HepG2 (cell line): ENCODE results near the gene SNRPD1. TPM values are rescaled to one million over a fixed set of nuclear protein-coding genes. Genes with fewer than 3 reads are reported as not detected.

ENCODE experiments used
- GMEB1 ChIP-seq: sonication (generic); formaldehyde crosslinking; IDR thresholded peaks from 2 replicates; pipeline ENCODE4 v1.5.1; 2020; ENCODE audit warnings: missing genetic modification reagents, mild to moderate bottlenecking, borderline replicate concordance
- HMGA1 ChIP-seq: sonication (generic); formaldehyde crosslinking; conservative IDR thresholded peaks from 2 replicates; pipeline ENCODE4 v1.4.0; 2020; ENCODE audit warnings: missing genetic modification reagents
- KAT8 ChIP-seq: IDR thresholded peaks from 2 replicates; pipeline ENCODE4 v1.6.1; 2016; ENCODE audit warnings: missing genetic modification reagents, missing compliant biosample characterization
- NONO ChIP-seq, 2 experiments: fragments of 450-650 bp in 1 of 2; sonication (generic) in 1 of 2; formaldehyde crosslinking in 1 of 2; IDR thresholded peaks in 1 of 2; conservative IDR thresholded peaks in 1 of 2; 2 replicates each; pipeline versions ENCODE4 v1.6.1 to v1.8.0; 2017 to 2022; ENCODE audit warnings: mild to moderate bottlenecking in 1 of 2, missing genetic modification reagents in 1 of 2, moderate library complexity in 1 of 2
- PCBP1 ChIP-seq: fragments of 200-400 bp; formaldehyde crosslinking; IDR thresholded peaks from 2 replicates; pipeline ENCODE4 v1.6.1; 2017; ENCODE audit warnings: mild to moderate bottlenecking, low read depth, low read length, borderline replicate concordance
- SKIL ChIP-seq: sonication (generic); formaldehyde crosslinking; IDR thresholded peaks from 2 replicates; pipeline ENCODE4 v1.8.0; 2022; ENCODE audit warnings: missing genetic modification reagents, mild to moderate bottlenecking, moderate library complexity, borderline replicate concordance
- TBL1XR1 ChIP-seq: fragments of 150-350 bp; IDR thresholded peaks from 2 replicates; pipeline ENCODE4 v1.6.1; 2014; ENCODE audit warnings: borderline replicate concordance, low read length; ENCODE audit not compliant: partially characterized antibody
- ZBTB34 ChIP-seq: sonication (generic); formaldehyde crosslinking; IDR thresholded peaks from 2 replicates; pipeline ENCODE4 v1.8.0; 2022; ENCODE audit warnings: mild to moderate bottlenecking, missing genetic modification reagents
- ZNF33A ChIP-seq: sonication (generic); formaldehyde crosslinking; IDR thresholded peaks from 2 replicates; pipeline ENCODE4 v1.5.1; 2020; ENCODE audit warnings: missing genetic modification reagents, mild to moderate bottlenecking, moderate library complexity, borderline replicate concordance
- ZNF503 ChIP-seq: sonication (generic); formaldehyde crosslinking; IDR thresholded peaks from 2 replicates; pipeline ENCODE4 v1.4.0; 2020; ENCODE audit warnings: missing genetic modification reagents
- ZNF850 ChIP-seq: sonication (generic); formaldehyde crosslinking; conservative IDR thresholded peaks from 2 replicates; pipeline ENCODE4 v1.9.0; 2021; ENCODE audit warnings: mild to moderate bottlenecking, missing genetic modification reagents
- polyA plus RNA-seq, 8 experiments: library from polyadenylated mRNA; depleted of rRNA in 3 of 8; stranded (reverse) in 7 of 8; unstranded in 1 of 8; fragments of >200 nt; fragmentation: Illumina TruSeq in 4 of 8; extraction: Trizol in 4 of 8; gene quantifications; 2 replicates each; pipeline versions ENCODE4 v1.2.1 to v1.2.3, GENCODE V29; 2011 to 2016; ENCODE audit warnings: low read depth in 4 of 8, missing spikeins in 1 of 8, mixed read lengths in 1 of 8; ENCODE audit not compliant: insufficient read depth in 1 of 8
- total RNA-seq, 5 experiments: library from RNA; depleted of rRNA; stranded (reverse); fragments of >200 nt; fragmentation: Illumina TruSeq; extraction: Trizol; gene quantifications; 2 replicates each; pipeline ENCODE4 v1.2.3, GENCODE V29; 2016; ENCODE audit warnings: low read depth in 1 of 5
- TF ChIP-seq, protein P1 (sequence below): sonication (generic); formaldehyde crosslinking; IDR thresholded peaks from 2 replicates; pipeline ENCODE4 v1.4.0; 2020; ENCODE audit warnings: missing genetic modification reagents

Gene SNRPD1
- total and polyA plus RNA-seq, 2 of the 13 experiments (the other 11 are each of a cell fraction or from before 2014, with no cell fraction given): 22.7 to 275 TPM

DNA sequence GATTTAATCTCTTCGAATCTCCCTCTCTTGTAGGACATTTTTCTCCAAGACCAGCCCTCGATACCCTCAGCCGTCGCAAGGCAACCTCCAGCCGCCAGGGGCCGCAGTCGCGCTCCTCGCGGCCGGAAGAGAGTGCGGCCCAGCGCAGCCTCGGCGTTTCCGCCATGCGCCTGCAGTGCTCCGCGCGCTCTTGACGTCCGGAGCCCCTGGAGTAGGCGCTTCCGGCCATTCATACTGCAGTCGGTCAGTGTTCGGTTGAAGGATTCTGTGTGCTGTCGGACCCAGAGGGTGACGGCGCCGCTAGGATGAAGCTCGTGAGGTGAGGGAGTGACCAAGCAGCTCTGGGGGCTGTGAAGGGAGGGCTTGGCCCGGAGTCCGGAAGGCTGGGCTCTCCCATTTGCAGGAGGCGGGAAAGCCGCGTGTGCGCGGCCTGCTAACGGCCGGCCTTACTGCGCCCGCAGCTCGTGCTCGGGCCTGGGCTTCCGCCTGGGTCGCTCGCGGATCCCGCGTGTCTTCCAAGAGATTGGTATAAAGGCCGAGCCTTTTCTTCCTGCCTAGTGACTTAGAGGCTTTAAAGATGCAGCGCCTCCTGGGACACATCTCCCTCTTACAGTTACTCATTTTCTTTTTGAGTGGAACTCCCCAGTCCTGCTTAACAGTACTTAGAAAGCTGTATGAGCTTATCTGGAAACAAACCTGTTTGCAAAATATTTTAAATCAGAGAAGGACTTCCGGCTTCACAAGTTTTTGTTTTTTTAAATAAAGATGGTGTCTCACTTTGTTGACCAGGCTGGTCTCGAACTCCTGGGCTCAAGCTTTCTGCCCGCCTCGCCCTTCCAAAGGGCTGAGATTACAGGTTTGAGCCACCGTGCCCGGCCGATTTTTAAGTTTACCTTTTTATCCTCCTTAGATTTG, at the start of gene SNRPD1 (continued):
- TF ChIP-seq, protein P1, sequence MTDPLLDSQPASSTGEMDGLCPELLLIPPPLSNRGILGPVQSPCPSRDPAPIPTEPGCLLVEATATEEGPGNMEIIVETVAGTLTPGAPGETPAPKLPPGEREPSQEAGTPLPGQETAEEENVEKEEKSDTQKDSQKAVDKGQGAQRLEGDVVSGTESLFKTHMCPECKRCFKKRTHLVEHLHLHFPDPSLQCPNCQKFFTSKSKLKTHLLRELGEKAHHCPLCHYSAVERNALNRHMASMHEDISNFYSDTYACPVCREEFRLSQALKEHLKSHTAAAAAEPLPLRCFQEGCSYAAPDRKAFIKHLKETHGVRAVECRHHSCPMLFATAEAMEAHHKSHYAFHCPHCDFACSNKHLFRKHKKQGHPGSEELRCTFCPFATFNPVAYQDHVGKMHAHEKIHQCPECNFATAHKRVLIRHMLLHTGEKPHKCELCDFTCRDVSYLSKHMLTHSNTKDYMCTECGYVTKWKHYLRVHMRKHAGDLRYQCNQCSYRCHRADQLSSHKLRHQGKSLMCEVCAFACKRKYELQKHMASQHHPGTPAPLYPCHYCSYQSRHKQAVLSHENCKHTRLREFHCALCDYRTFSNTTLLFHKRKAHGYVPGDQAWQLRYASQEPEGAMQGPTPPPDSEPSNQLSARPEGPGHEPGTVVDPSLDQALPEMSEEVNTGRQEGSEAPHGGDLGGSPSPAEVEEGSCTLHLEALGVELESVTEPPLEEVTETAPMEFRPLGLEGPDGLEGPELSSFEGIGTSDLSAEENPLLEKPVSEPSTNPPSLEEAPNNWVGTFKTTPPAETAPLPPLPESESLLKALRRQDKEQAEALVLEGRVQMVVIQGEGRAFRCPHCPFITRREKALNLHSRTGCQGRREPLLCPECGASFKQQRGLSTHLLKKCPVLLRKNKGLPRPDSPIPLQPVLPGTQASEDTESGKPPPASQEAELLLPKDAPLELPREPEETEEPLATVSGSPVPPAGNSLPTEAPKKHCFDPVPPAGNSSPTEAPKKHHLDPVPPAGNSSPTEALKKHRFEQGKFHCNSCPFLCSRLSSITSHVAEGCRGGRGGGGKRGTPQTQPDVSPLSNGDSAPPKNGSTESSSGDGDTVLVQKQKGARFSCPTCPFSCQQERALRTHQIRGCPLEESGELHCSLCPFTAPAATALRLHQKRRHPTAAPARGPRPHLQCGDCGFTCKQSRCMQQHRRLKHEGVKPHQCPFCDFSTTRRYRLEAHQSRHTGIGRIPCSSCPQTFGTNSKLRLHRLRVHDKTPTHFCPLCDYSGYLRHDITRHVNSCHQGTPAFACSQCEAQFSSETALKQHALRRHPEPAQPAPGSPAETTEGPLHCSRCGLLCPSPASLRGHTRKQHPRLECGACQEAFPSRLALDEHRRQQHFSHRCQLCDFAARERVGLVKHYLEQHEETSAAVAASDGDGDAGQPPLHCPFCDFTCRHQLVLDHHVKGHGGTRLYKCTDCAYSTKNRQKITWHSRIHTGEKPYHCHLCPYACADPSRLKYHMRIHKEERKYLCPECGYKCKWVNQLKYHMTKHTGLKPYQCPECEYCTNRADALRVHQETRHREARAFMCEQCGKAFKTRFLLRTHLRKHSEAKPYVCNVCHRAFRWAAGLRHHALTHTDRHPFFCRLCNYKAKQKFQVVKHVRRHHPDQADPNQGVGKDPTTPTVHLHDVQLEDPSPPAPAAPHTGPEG (CRISPR knock-in tag): peak; percentile 93
- 0 out of 2 replicates have a peak, but pooled peaks have one; percentile 23 for TF ChIP-seq PCBP1
- TF ChIP-seq GMEB1 (CRISPR knock-in tag): peak; percentile 97
- peak; percentile 52; the same call in 1 of the 2 replicates for TF ChIP-seq SKIL (CRISPR knock-in tag)
- peak; percentile 99 for TF ChIP-seq KAT8 (CRISPR knock-in tag)
- TF ChIP-seq HMGA1: no peak
- TF ChIP-seq ZNF503: peak; percentile 84
- TF ChIP-seq ZNF33A (CRISPR knock-in tag): 0 out of 2 replicates have a peak, but pooled peaks have one; percentile 86
- 0 out of 2 replicates have a peak, but pooled peaks have one; percentile 41 for TF ChIP-seq ZBTB34 (CRISPR knock-in tag)
- peak; percentile 89; the same call in 1 of the 2 replicates for TF ChIP-seq ZNF850 (CRISPR knock-in tag)
- TF ChIP-seq TBL1XR1: no peak
- TF ChIP-seq NONO (IDR thresholded peaks at IDR 0.05): no peak
- TF ChIP-seq NONO (CRISPR knock-in tag; conservative IDR thresholded peaks at IDR 0.05): peak; percentile 96
